BLaER1 (cell line): ENCODE results near the gene IYD.

Source experiments
- H3K27ac ChIP-seq: shearing (Covaris generic); formaldehyde crosslinking; 2 replicates; pipeline ENCODE4 v1.8.1; 2022
- H3K27me3 ChIP-seq: shearing (Covaris generic); formaldehyde crosslinking; 2 replicates; pipeline ENCODE4 v1.8.1; 2022
- H3K36me3 ChIP-seq: shearing (Covaris generic); formaldehyde crosslinking; 2 replicates; pipeline ENCODE4 v1.8.1; 2022
- H3K4me1 ChIP-seq: shearing (Covaris generic); formaldehyde crosslinking; 2 replicates; pipeline ENCODE4 v1.8.1; 2022
- H3K4me2 ChIP-seq: shearing (Covaris generic); formaldehyde crosslinking; 2 replicates; pipeline ENCODE4 v1.8.1; 2022
- H3K4me3 ChIP-seq: shearing (Covaris generic); formaldehyde crosslinking; 2 replicates; pipeline ENCODE4 v1.8.1; 2022
- H3K9ac ChIP-seq: shearing (Covaris generic); formaldehyde crosslinking; 2 replicates; pipeline ENCODE4 v1.8.1; 2022
- H3K9me3 ChIP-seq: shearing (Covaris generic); formaldehyde crosslinking; 2 replicates; pipeline ENCODE4 v1.8.1; 2022
- H4K20me1 ChIP-seq: shearing (Covaris generic); formaldehyde crosslinking; 2 replicates; pipeline ENCODE4 v1.8.1; 2022
- Cebpa-rat ChIP-seq: shearing (Covaris generic); IDR thresholded peaks from 2 replicates; pipeline ENCODE4 v1.8.1; 2022

IYD gene

DNA sequence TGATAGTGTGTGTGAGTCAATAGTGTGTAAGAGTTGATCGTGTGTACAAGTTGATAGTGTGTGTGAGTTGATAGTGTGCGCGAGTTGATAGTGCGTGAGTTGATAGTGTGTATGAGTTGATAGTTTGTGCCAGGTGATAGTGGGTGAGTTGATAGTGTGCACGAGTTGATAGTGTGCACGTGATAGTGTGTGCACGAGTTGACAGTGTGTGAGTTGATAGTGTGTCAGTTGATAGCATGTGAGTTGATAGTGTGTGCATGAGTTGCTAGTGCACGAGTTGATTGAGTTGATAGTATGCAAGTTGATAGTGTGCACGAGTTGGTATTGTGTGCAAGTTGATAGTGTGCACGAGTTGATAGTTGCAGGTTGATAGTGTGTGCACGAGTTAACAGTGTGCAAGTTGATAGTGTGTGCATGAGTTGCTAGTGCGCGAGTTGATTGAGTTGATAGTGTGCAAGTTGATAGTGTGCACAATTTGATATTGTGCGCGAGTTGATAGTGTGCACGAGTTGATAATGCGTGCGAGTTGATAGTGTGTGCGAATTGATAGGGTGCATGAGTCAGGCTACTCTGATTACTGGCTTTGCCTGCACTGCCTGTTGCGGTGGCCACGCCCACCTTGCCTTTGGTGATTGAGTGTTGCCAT, 35.8 kb upstream of the IYD start:
- no peaks in the 10 kb centered on the region for H3K4me1 ChIP-seq
- H3K27ac ChIP-seq, result no peak overlapping the region
- H3K36me3 ChIP-seq, result no peaks in the 10 kb centered on the region
- H3K4me3 ChIP-seq, result no peak overlapping the region
- no peaks in the 10 kb centered on the region for H4K20me1 ChIP-seq
- no peak overlapping the region for H3K9ac ChIP-seq
- no peak for TF ChIP-seq Cebpa-rat
- H3K9me3 ChIP-seq, result no peaks in the 10 kb centered on the region
- H3K4me2 ChIP-seq, result no peak overlapping the region
- no peaks in the 10 kb centered on the region for H3K27me3 ChIP-seq

DNA sequence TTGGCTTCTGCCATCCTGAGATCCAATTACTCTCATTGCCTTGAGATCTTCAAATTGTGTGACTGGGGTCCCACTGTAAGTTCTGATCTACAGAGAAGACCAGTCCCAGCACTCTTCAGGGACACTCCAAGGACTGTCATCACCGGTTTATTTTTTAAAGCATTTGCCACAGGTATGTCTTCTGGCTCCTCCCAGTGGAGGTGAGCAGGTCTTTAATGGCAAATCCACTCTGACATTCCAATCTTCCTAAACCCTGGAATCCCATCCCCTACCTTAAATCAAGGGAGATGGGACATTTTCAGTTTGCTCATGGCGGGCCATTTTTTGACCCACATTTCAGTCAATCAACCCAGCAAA, 35.2 kb upstream of the IYD start:
- no peak overlapping the region for H3K9ac ChIP-seq
- no peaks in the 10 kb centered on the region for H3K27me3 ChIP-seq
- no peaks in the 10 kb centered on the region for H4K20me1 ChIP-seq
- H3K27ac ChIP-seq, result no peak overlapping the region
- no peaks in the 10 kb centered on the region for H3K36me3 ChIP-seq
- no peak overlapping the region for H3K4me2 ChIP-seq
- no peaks in the 10 kb centered on the region for H3K9me3 ChIP-seq
- no peak overlapping the region for H3K4me3 ChIP-seq
- no peaks in the 10 kb centered on the region for H3K4me1 ChIP-seq
- no peak for TF ChIP-seq Cebpa-rat

DNA sequence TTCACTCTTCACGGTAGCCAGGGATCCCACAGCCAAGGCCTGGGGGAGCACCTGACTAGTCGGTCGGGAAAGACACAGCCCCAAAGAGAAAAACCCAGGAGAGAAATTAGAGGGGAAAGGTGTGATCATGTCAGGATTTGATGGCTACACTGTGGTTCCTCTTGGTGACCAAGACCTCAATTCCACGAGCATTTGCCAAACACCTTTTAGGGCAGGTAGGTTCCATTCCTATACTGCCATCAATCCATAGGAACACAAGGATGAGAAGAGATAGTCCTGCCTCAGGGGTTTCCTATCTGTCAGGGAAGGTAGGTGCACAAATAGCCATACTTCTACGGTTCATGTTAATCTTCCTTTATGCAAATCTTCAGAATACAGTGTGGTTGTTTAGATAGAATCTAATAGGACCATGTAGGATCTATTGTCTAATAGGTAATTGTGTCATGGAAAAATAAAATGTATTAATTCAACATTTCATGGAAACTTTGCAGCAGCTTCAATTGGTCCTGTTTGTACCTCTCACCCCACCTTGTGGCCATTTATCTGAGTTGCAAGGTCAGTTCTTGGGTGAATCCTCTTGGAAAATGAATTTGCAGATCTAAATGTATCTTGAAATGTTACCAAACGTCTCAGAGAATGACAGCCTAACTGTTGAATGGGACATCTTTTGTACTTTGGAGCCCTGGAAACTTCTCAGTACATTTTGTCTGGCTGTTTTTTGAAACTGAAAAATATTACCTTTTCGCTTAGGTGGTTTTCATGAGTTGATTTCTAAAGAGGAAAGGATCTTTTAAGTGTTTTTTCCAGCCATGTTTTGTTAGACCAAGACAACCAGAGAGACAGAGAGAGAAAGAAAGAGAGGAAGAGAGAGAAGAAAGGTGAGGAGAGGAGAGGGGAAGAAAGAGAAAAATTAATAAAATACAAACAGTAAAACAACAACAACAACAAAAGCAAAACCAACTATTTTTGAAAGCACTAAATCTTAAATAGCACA, 33.7 kb upstream of the IYD start:
- Histone ChIP-seq H3K4me1 (no peaks in the 10 kb centered on the region), H3K27ac (no peak overlapping the region), H4K20me1 (no peaks in the 10 kb centered on the region), H3K9ac (no peak overlapping the region), H3K27me3 (no peaks in the 10 kb centered on the region), H3K4me3 (no peak overlapping the region), H3K4me2 (no peak overlapping the region), H3K9me3 (no peaks in the 10 kb centered on the region), H3K36me3 (no peaks in the 10 kb centered on the region)
- TF ChIP-seq Cebpa-rat, result no peak

DNA sequence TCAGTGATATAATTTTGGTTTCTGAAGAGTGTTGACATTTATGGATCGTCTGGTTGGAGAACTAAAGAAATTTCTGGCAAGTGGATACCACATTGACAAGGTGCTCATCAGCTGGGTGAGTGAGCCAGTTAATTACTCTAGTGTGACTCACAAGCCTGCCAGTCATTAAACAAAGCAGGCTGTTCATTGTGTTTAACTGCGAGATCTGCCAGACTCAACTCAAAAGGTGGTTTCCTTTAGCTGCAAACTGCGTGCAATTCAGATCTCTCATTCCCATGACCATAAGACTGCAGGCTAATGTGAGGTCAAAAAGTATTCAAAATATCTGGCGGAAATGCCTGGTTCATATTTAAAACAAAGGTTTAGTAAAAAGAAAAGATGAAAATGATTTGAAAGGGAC, 32.5 kb upstream of the IYD start:
- no peak overlapping the region for H3K4me3 ChIP-seq
- no peaks in the 10 kb centered on the region for H3K27me3 ChIP-seq
- TF ChIP-seq Cebpa-rat, result no peak
- H3K4me1 ChIP-seq, result no peaks in the 10 kb centered on the region
- no peak overlapping the region for H3K4me2 ChIP-seq
- H3K9ac ChIP-seq, result no peak overlapping the region
- no peaks in the 10 kb centered on the region for H3K9me3 ChIP-seq
- H4K20me1 ChIP-seq, result no peaks in the 10 kb centered on the region
- H3K27ac ChIP-seq, result no peak overlapping the region
- H3K36me3 ChIP-seq, result no peaks in the 10 kb centered on the region

DNA sequence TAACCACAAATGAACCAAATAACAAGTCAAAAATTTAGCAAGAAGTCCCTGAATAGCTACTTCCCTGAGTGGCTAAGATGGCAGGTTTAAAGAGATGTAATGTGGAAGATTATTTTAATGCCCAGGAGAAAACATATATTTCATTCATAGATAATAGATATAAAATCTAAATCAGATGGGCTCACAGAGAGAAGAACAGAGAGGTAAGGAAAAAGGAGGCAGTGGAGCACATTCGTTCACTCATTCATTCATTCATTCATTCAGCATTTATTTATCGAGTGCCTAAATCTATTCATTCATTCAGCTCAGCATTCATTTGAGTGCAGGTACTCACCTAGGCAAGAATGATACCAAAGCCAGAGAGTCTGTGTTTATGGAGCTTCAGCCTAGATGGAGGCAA, 32.1 kb upstream of the IYD start:
- H3K4me2 ChIP-seq, result no peak overlapping the region
- no peak overlapping the region for H3K4me3 ChIP-seq
- H3K9ac ChIP-seq, result no peak overlapping the region
- H3K27ac ChIP-seq, result no peak overlapping the region
- H3K36me3 ChIP-seq, result no peaks in the 10 kb centered on the region
- no peaks in the 10 kb centered on the region for H3K27me3 ChIP-seq
- no peaks in the 10 kb centered on the region for H3K9me3 ChIP-seq
- no peaks in the 10 kb centered on the region for H4K20me1 ChIP-seq
- TF ChIP-seq Cebpa-rat, result no peak
- H3K4me1 ChIP-seq, result no peaks in the 10 kb centered on the region

DNA sequence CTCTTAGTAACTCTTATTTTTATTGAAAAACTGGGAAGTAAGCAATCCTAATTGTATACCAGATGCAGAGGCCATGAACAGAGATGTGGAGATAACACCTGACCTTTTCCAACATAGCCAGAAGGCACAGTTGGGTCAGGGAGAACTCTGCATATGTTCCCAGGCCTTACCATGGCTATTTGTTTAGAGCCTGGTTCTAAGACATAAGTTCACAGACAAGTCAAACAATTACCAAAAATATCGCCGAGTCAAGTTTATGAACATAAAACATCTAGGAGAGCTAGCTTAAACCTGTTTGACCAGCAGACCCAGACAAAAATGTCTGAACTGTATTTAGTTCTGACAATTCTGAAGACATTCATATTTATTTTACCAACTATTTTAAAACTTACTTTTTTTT, 26.7 kb upstream of the IYD start:
- H3K9ac ChIP-seq, result no peak overlapping the region
- H3K4me3 ChIP-seq, result no peak overlapping the region
- H3K36me3 ChIP-seq, result no peaks in the 10 kb centered on the region
- H3K27ac ChIP-seq, result no peak overlapping the region
- no peak for TF ChIP-seq Cebpa-rat
- H3K9me3 ChIP-seq, result no peaks in the 10 kb centered on the region
- H4K20me1 ChIP-seq, result no peaks in the 10 kb centered on the region
- no peaks in the 10 kb centered on the region for H3K27me3 ChIP-seq
- no peak overlapping the region for H3K4me2 ChIP-seq
- H3K4me1 ChIP-seq, result no peaks in the 10 kb centered on the region

DNA sequence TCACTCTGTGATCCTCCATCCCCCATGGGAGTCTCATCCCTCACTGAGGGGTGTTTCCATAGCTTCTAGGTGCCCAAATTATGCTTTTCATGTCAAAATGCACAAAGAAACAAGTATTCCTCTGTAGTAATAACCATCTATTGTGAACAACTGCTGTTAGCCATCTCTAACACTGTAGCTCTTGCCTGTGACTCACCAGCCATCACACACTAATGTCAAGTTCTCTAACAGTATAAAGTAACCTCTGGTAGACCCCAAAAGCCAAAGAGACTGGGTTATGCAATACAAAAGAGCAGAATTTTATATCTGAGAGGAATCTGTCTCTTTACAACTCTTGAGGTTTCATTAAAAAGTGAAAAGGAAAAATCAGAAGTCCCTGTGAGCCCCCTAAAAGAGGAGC, 25.4 kb upstream of the IYD start:
- H3K9me3 ChIP-seq, result no peaks in the 10 kb centered on the region
- H3K27ac ChIP-seq, result no peak overlapping the region
- no peak overlapping the region for H3K4me2 ChIP-seq
- H3K36me3 ChIP-seq, result no peaks in the 10 kb centered on the region
- no peaks in the 10 kb centered on the region for H4K20me1 ChIP-seq
- H3K27me3 ChIP-seq, result no peaks in the 10 kb centered on the region
- no peak overlapping the region for H3K4me3 ChIP-seq
- no peaks in the 10 kb centered on the region for H3K4me1 ChIP-seq
- H3K9ac ChIP-seq, result no peak overlapping the region
- no peak for TF ChIP-seq Cebpa-rat

DNA sequence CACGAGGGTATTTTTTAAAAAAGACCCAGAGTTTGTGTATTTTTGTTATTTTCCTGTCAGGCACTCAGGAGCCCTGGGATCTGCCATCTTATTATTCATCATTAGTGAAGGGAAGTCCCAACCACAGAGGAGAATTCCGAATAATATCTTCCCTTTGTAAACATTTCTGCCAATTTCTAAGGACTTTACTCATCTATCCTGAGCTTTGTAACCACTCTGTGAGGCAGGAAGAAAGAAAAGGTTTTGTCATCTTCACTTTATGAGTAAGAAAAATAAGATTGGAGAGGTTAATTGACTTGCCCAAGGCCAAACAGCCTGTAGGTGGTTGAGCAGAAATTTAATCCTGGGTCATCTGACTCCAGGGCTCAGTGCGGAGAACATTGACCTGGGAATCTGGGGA, 23.0 kb upstream of the IYD start:
- H3K9ac ChIP-seq, result no peak overlapping the region
- no peaks in the 10 kb centered on the region for H3K36me3 ChIP-seq
- no peak overlapping the region for H3K27ac ChIP-seq
- no peaks in the 10 kb centered on the region for H4K20me1 ChIP-seq
- H3K27me3 ChIP-seq, result no peaks in the 10 kb centered on the region
- TF ChIP-seq Cebpa-rat, result no peak
- no peak overlapping the region for H3K4me3 ChIP-seq
- no peaks in the 10 kb centered on the region for H3K4me1 ChIP-seq
- H3K9me3 ChIP-seq, result no peaks in the 10 kb centered on the region
- no peak overlapping the region for H3K4me2 ChIP-seq

DNA sequence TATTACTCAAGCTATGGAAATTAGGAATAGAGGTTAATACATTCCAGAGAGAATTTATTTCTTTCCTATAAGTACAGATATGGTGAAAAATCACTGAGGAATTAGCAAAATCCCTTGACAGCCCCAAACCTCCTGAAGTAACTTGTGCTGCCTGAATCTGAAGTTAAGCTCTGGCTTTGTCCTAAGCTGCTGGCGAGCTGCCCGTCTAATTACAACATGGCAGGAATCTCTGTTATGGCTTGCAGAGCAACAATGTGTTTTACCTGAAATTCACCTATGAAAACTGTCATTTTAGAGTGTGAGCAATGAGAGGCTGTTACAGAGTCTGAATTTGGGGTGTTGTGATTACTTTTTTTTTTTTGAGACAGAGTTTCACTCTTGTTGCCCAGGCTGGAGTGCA, 22.5 kb upstream of the IYD start:
- Histone ChIP-seq H3K27me3 (no peaks in the 10 kb centered on the region), H3K4me1 (no peaks in the 10 kb centered on the region), H3K4me2 (no peak overlapping the region), H3K9ac (no peak overlapping the region), H3K27ac (no peak overlapping the region), H3K4me3 (no peak overlapping the region), H3K9me3 (no peaks in the 10 kb centered on the region), H4K20me1 (no peaks in the 10 kb centered on the region), H3K36me3 (no peaks in the 10 kb centered on the region)
- TF ChIP-seq Cebpa-rat, result no peak

DNA sequence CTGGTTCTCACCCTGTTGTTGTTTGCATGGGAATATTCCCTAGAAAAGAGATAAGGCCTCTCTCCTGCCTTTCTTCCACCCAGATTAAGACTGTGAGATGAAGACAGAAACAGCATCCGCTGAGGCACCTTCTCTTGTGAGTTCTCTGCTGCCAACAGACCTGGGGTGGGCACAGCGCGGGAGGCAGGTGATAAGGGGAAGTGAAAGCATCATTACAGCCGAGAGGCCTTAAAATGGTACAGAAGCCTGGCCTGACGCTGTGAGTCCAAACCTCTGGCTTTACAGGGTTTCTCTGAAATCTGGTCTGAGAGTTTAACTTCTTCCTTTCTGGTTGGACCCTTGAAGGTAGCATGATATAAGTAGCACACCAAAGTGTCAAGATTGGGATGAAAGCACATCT, 21.0 kb upstream of the IYD start:
- H3K27ac ChIP-seq, result no peak overlapping the region
- no peak overlapping the region for H3K4me2 ChIP-seq
- no peak overlapping the region for H3K4me3 ChIP-seq
- no peak for TF ChIP-seq Cebpa-rat
- H3K27me3 ChIP-seq, result no peaks in the 10 kb centered on the region
- H3K9ac ChIP-seq, result no peak overlapping the region
- H3K9me3 ChIP-seq, result no peaks in the 10 kb centered on the region
- no peaks in the 10 kb centered on the region for H4K20me1 ChIP-seq
- H3K4me1 ChIP-seq, result no peaks in the 10 kb centered on the region
- no peaks in the 10 kb centered on the region for H3K36me3 ChIP-seq
